Gastroesophageal sphincter (tissue), 3 donors: ENCODE measurements around the gene ADRM1.

Experiments
- CTCF ChIP-seq, 4 experiments: fragments of 200-600 bp in 2 of 4; fragments of 450-650 bp in 2 of 4; sonication (generic) in 1 of 4; IDR thresholded peaks; one replicate each; pipeline ENCODE4 v1.5.1; 2017 to 2019; ENCODE audit warnings: antibody characterized with exemption in 4 of 4, mild to moderate bottlenecking in 2 of 4, moderate library complexity in 2 of 4
- EP300 ChIP-seq: sonication (generic); formaldehyde crosslinking; IDR thresholded peaks from one replicate; pipeline ENCODE4 v1.6.1; 2017; ENCODE audit warnings: antibody characterized with exemption, mild to moderate bottlenecking
- POLR2AphosphoS5 ChIP-seq: sonication (generic); formaldehyde crosslinking; IDR thresholded peaks from one replicate; pipeline ENCODE4 v1.6.1; 2017; ENCODE audit warnings: antibody characterized with exemption

GRCh38 chr20:62350629-62351422 lies 48.0 kb downstream of the ADRM1 start:
- TF ChIP-seq CTCF (IDR thresholded peaks at IDR 0.05) (no peak), EP300 (no peak), POLR2AphosphoS5 (no peak)
